ENCODE results near the gene HSPBAP1.

HSPBAP1 gene

GRCh38 chr3:122794779-122795673, 1.4 kb upstream of the HSPBAP1 start, which contains the start of gene SLC49A4:
SLC49A4 (plus strand) TSS chr3:122795069; CDS start chr3:122795193, 124 bp downstream.
- no peak for TF ChIP-seq CTCF (IDR thresholded peaks at IDR 0.05)

DNA sequence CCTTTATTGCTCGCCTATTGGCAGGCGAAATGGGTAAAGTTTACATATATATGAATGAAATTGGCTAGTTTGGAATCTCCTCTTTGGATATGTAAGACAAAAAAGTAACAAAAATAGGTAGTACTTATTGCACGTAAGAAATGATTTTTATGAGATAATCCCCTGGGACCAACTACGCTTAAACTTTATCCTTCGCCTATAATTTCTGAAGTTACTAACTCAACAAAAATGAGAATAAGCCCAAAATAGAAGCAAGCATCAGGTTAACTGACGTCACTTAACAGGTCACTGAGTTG, 800 bp upstream of the HSPBAP1 start:
- TF ChIP-seq CTCF (IDR thresholded peaks at IDR 0.05), result no peak

DNA sequence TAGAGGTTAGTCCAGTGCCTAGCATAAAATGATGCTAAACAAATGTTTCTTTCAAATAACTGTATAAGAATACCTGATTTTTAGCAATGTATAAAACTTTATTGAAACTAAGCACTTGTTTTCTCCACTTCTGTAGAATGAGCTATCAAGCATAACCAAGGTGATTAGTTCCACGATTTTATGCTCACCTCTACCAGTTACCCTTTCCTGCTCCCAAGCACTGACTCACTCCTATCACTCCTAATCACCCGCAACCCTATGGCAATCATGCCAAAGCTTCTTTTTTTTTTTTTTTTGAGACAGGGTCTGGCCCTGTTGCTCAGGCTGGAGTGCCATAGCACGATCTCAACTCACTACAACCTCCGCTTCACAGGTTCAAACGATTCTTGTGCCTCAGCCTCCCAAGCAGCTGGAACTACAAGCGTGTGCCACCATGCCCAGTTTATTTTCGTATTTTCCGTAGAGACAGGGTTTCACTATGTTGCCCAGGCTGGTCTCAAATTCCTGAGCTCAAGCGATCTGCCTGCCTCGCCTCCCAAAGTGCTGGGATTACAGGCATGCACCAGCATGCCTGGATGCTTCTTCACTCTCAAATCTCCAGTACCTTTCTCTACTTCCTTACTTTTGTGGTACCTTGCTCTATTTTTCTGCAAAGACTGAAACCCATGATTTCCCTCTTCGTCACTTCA, 3.9 kb downstream of the HSPBAP1 start:
- TF ChIP-seq CTCF (IDR thresholded peaks at IDR 0.05), result no peak

GRCh38 chr3:122787872-122788271, 5.8 kb downstream of the HSPBAP1 start:
- no peak for TF ChIP-seq CTCF (IDR thresholded peaks at IDR 0.05)

- TF ChIP-seq CTCF (IDR thresholded peaks at IDR 0.05), result no peak
Measured at GRCh38 chr3:122786066-122786465, 7.6 kb downstream of the HSPBAP1 start.

DNA sequence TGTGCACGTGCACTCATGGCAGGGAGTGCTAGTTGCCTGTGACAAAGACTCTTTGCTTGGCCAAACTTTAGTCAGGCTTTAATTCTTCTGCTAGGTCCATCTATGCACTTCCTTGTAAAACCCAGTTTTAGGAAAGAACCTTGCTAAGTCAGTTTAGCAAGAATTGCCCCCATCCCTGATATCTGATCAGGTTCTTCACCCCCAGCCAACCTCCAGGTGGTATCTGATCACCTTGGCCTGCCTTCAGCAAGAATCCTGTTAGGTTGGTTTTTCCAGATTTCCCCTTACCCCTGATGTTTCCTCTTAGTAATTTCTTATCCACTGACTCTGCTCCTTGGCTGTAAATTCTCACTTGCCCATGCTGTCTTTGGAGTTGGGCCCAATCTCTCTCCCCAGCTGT, 8.4 kb downstream of the HSPBAP1 start:
- no peak for TF ChIP-seq CTCF (IDR thresholded peaks at IDR 0.05)

DNA sequence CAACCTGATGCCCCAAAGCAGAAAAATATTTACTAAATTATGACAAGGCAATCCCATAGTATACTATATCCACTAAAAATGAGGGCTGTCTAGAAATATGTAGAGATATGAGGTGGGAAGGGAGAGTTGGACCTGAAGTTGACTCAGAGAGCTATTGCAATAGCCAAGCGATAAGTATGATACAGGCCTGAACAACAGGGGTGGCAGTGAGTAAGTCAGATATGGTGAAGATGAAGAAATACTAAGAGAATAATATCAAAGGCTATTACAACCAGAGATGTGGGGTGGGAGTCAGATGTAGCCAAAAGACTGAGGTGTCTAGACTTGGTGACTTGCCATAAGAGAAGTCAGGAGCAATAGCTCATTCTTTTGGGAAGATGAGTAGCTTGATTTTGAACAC, 9.2 kb downstream of the HSPBAP1 start:
- TF ChIP-seq CTCF (IDR thresholded peaks at IDR 0.05), result no peak

All from LNCAP (cell line).